GM19193 (cell line): ENCODE measurements around the gene AGXT.

Experiments used
- POLR2A ChIP-seq: IDR thresholded peaks from 4 replicates; pipeline ENCODE4 v1.6.1; 2011; ENCODE audit not compliant: insufficient read depth, insufficient read length; ENCODE audit errors: extremely low read depth

The AGXT gene

DNA sequence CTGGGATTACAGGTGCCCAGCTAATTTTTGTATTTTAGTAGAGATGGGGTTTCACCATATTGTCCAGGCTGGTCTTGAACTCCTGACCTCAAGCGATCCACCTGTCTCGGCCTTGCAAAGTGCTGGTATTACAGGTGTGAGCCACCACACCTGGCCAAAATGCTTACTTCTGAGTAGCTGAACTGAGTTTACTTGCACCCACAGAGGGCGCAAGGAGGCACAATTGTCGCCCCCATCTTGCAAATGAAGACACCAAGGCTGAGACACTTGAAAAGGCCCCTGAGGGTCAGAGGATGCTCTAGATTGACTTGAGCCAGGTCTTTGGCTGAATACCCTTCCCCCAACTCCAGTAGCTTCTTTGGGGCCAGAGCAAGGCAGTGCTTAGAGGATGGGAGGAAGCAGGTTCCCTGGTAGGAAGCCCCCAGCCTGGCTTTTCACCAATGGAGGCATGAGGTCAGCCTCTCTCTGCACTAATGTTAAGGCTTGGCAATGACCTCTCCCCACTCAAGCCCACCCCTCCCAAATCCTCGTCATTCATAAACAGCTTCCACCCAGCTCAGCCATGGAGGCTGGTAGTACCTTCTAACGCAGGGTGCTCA lies 34.1 kb upstream of the AGXT start:
- no peak for TF ChIP-seq POLR2A

DNA sequence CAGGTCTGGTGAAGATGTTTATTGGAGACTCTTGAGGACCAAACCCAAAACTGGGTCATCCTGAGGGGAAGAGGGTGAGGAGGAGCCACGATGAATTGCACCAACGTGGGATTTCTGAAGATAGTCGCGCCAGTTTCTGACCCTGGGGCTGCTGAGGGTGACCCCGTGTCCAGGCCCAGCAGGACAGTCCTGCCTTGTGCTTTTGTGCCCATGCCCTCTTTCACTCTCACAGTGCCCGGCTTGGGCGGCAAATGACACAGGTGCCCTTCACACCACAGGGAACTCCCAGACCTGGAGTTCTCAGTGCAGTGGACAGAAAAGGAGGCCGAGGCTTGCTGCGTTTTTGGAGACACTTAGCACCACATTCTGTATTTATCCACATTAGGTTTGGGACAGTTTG lies 33.1 kb upstream of the AGXT start:
- no peak for TF ChIP-seq POLR2A

DNA sequence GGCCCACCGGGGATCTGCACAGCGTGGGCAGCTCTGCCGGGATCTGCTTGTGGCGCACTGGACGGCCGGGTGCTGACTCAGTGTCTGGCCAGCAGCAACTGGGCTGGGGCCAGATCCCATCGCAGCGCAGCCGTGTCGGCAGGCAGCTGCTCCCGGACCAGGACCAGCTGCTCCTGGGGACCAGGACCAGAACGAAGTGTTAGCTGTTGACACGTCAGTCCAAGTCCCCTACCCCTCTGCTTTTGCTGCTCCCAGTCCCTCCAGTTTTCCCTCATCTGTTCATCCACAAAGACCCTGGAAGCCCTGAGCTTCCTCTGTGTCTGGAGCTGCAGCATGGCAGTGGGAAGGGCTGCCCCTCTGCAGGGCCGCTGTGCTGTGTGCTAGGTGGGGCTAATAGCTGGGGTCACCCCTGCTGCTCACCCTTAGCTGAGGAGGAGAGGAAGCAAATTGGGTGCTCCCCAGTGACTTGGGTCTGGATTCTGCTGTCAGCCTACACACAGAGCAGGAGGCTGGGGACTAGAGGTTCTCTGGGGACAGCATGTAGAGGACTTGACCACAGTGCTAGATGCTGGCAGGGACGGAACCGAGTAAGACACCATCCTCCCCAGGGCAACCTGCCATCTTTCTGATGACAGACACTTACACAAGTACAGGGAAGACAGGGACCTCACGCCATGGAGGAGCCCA lies 31.7 kb upstream of the AGXT start:
- TF ChIP-seq POLR2A = no peak

DNA sequence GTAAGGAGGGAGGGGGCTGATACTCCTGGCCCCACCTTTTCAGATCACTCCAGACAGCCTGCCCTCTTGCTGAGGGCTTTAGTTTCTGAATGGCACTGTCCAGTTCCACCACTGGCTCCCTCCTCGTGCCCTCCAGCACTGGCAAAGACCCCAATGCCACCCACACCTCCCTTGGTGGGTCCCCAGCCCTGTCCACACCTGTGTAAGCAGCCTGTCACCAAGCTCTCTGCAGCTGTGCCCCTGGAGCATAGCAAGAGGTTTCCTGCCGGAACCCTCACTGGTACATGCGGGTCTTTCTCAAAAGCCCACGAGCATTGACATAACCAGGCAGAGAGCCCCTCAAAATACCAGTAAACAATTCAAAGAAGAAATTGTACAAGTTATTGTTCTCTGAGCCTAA lies 31.0 kb upstream of the AGXT start:
- TF ChIP-seq POLR2A = no peak

DNA sequence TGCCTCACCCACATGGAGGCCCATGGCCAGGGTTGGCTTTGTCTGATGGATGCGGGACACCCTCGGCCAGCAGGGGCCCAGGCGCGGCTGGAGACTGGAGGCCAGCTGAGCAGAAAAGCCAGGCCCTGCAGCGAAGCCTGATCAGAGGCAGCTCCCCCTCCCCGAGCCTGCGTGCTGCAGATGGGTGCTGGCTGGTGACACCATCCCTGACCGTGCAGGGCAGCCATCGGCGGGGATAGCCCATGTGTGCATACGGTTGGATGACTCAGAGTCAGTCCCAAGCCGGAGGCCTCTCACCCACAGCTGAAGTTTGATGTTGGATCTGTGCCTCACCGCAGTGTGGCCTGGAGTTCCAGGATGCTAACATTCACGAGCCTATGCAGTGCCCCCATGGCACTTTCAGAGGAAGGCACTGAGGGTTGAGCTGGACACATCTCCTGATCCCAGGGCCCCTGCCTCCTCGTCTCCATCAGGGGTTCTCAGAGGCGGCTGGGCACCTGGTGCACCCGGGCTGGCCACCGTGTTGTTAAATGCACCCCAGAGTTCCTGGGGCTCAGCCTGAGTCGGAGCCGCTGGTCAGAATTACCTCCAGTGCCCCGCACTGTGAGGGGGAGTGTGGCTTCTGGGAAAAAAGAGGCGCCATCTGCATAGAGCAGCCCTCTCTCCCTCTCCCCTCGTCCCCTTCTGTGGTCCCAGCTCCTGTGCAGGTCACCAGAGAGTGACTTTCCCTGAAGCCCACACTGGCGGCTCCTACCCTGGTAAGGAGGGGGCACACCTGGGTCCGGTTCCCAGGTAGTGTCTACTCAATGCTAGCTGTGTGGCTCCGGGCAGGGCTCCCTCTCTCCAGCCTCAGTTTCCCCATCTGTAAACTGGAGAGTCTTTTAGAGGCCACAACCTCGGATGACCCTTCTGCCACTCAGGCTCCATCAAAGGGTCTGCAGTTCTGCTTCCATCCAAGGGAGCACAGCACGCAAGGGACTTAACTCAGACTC lies 29.2 kb upstream of the AGXT start:
- no peak for TF ChIP-seq POLR2A

DNA sequence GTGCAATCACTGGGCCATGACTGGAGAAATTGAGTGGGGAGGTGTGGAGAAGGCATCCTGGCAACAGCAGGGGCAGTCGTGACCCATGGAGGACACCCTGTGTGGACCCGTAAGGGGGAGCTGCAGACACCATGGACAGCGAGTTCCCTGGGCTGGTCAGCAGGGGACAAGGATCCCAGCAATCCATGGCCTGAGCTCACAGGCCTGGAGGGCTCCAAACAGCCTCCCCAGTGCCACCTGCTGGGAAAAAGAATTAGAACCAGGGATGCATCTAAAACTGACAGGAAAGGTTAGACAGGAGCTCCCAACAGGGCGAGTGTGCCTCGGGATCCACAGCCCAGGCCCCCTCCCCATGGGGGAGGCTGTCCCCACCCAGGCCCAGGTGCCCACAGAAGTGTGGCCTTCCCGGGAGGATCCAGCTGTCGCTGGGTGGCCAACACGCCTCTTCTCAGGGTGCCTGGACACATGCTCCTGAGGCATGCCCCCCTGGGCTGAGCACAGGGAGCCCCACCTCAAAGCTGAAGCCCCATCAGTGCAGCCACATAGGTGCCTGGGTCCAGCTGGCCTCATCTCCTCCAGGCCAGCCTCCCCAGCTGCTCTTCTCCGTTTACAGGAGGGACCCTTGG lies 28.1 kb upstream of the AGXT start:
- TF ChIP-seq POLR2A = no peak

DNA sequence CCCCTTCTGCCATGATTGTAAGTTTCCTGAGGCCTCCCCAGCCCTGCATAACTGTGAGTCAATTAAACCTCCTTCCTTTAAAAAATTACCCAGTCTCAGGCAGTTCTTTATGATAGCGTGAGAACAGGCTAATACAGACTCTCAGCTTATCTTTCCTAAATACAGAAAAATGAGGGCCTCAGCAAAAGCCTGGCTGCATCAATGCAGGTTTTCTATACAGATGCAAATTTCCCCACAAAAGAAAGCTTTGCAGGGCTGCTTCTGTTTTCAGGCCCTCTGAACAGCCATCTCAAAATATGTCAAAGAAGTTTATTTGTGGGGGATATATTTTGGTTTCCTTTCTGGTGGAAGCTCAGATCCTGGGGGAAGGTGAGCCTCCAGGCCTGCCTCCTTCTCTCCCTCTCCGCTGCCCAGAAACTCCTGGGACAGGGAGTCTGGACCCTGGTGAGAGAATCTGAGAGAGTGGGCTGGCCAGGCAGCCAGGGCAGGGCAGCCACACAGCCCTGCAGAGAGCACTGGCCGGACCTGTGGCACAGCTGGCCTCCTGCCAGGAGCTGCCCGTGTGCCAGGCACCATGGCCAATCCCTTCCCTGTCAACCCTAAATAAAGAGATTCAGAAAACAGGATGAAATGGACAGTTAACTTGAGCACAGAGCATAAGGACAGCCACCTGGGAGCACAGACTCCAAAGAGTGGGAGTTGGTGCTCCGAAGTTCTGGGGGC lies 21.6 kb upstream of the AGXT start:
- no peak for TF ChIP-seq POLR2A

DNA sequence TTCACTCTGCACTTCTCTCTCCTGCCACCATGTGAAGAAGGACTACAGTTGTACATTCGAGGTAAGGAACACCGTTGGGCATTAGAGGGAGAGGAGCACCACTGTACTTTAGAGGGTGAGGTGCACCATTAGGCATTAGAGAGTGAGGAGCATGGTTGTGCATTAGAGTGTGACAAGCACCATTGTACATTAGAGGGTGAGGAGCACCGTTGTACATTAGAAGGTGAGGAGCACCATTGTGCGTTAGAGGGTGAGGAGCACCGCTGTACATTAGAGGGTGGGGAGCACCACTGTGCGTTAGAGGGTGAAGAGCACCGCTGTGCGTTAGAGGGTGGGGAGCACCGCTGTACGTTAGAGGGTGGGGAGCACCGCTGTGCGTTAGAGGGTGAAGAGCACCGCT lies 20.8 kb upstream of the AGXT start:
- no peak for TF ChIP-seq POLR2A

DNA sequence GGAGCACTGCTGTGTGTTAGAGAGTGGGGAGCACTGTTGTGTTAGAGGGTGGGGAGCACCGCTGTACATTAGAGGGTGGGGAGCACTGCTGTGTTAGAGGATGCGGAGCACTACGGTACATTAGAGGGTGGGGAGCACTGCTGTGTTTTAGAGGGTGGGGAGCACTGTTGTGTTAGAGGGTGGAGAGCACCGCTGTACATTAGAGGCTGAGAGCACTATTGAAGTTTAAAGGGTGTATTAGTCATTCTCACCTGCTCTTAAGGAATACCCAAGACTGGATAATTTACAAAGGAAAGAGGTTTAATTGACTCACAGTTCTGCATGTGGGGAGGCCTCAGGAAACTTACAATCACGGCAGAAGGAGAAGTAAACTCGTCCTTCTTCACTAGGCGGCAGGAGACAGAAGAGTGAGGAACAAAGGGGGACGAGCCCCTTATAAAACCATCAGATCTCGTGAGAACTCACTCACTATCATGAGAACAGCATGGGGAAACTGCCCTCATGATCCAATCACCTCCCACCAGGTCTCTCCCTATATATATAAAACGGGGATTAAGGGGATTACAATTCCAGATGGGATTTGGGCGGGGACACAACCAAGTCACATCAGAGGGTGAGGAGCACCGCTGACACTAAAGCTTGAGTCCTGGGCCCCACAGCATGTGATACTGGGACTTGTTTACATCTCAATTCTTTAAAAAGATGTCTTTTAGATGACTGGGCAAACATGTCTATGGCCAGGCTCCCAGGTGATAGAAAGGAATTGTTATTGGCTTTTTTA lies 19.5 kb upstream of the AGXT start:
- TF ChIP-seq POLR2A = no peak

DNA sequence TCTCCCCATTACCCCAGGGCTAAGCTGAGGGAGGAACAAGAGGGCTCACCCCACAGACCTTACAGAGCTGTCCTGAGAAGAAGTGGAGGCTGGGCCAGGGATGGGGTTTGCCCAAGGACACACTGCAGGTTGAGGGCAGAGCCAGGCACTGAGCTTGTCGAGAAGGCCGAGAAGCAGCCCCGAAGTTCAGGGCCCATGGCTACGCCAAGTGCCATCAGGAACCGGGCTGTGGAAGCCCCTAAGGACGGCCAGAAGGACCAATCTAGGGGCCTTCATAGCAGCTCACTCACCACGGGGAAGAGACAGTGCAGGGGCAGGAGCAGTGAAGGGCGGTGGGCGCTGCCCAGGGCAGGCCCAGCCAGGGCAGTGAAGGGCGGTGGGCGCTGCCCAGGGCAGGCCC lies 18.6 kb upstream of the AGXT start:
- no peak for TF ChIP-seq POLR2A

DNA sequence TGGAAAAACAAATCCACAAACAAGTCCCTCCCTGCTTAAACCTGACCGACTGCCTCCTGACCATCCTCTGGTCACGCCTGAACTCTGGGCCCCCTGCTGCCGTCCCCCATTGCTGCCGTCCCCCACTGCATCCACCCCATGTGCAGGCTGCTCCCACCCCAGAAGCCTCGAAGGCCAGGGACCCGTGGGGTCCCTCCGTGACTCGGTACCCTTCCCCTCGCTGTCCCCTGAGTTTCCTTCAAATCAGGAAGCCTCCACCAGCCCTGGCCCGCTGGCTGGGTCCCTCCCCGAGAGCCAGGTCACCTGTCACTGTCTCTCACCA lies 17.9 kb upstream of the AGXT start:
- no peak for TF ChIP-seq POLR2A

DNA sequence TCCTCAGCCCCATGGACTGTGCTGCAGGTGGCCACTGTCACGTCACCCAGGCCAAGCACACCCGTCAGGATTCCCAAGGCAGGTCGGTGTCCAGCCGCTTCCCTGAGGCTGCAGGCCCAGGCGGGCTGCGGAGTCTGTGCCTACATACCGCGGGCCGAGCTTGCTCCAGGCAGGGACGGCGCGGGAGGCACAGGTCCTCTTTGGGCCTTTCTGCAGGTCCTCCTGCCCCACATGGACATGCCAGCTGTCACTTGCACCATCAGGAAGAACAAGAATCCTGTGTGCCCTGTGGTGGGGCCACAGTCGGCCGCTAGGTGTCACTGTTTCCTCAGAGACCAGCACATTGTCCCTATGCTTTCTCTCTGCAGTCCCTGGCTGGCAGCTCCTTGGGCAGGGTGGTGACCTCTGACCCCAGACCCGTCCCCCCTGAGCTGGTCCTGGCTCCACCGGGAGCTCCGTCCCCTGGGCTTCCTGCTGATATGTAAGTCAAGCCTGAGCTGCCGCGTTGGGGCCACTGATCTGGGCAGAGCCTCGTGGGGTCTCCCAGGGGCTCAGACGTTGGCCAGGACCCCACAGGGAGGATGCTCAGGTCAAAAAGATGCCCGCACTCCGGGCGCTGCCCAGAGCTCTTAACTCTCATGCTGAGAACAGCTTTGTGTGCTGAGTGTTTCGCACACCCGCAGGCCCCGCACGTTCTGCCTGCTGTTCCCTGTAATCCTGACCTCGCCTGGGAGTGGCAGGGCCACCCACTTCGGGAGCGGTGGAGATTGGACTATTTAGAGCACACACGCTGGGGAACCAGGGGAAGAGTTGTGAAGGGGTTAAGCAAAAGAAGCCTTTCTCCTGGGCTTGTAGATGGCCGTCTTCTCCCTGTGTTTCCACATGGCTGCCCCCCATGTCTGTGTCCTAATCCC lies 17.3 kb upstream of the AGXT start:
- no peak for TF ChIP-seq POLR2A
